AG09319 (cell line): ENCODE measurements around the gene SHQ1.
"Not testable (repeated sequence)": the region's sequence is repeated elsewhere in the genome, so short reads cannot be mapped to it uniquely, and the experiment has no call there.

Experiments used
- DNase-seq: peaks from one replicate; pipeline ENCODE4 v3.0.0-alpha.2; 2010; ENCODE audit warnings: low read depth; ENCODE audit errors: extremely low read depth
- TF ChIP-seq, protein P1 (sequence below): IDR thresholded peaks from 2 replicates; pipeline ENCODE4 v1.5.1; 2011; ENCODE audit warnings: low read depth, mild to moderate bottlenecking, inconsistent platforms, low read length, moderate library complexity

The SHQ1 gene

DNA sequence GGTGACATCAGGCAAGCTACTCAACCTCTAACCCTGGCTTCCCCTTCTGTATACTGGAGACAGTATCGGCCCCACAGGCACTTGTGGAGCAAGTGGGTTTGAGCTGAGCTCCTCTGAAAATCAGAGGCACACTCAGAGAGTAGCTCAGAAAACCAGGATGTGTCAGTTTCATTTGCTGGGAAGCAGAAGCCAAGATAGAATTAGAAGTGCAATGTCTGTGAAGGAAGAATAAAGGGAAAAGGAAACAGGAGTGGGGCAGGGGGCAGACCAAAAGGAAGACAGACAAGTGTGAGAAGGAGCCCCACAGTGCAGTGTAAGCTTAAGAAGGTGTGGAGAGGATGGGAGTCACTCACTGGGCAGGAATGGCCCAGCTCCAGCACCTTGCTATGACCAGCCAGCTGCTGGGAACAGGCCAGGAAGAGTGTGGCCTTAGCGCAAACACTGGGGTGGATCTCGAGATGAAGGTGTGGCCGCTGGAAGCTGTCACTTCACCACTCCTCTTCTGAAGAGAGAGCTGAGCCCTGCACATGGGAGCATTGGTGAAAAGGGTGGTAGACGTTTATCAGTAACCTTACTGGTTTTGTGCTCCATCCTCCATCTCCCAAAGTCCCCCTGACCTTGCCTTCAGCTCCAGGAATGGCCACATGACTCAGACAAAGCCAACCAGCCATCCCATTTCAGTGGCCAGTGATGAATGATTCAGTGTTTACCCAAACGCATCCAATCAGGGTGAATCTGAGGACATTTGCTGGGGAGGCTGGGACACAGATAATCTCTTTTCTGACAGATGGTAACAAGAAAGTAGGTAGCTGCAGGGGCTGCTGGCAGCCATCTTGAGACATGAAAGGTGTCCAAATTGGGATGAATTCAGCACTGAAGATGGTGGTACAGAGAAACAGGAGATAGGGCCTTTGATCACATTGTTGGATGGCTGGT lies 108.4 kb downstream of the SHQ1 start:
- no peak for DNase-seq
- TF ChIP-seq, protein P1, sequence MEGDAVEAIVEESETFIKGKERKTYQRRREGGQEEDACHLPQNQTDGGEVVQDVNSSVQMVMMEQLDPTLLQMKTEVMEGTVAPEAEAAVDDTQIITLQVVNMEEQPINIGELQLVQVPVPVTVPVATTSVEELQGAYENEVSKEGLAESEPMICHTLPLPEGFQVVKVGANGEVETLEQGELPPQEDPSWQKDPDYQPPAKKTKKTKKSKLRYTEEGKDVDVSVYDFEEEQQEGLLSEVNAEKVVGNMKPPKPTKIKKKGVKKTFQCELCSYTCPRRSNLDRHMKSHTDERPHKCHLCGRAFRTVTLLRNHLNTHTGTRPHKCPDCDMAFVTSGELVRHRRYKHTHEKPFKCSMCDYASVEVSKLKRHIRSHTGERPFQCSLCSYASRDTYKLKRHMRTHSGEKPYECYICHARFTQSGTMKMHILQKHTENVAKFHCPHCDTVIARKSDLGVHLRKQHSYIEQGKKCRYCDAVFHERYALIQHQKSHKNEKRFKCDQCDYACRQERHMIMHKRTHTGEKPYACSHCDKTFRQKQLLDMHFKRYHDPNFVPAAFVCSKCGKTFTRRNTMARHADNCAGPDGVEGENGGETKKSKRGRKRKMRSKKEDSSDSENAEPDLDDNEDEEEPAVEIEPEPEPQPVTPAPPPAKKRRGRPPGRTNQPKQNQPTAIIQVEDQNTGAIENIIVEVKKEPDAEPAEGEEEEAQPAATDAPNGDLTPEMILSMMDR = no peak

DNA sequence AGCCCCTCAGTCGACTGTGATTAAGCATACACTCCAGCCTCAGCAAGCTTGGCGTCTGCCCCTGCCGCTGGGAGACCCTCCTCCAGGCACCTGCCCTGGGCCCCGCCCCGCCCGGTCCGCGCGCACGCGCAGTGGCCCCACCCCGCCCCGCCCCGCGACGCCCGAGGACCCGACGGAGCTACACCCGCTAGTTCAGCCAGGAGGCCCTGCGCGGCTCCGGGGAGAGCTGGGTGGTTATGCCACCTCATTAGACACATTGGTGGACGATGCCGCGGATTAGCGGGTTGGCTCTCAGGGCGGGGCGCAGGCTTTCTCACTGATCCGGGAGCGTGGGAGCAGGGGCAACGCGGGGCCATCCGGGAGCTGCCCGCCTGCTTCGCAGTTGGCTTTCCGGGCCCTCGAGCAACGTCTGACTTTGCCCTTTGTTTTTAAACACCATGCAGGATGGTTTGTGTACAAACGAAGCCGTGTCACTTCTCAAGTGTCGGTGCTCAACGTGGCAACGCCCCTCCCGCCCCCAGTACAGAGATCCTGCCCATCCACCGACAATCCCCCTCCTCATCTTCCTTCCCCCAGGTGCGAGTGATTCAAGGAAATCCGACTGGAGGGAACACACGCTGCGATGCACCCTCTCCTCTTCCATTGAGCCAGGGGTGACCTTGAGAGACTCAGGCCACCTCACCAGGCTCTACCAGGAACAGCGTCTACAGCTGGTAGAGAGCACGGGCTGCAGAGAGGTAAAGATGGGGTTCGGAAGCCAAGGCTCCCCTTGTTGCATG lies 109.3 kb downstream of the SHQ1 start:
- TF ChIP-seq, protein P1 = no peak
- DNase-seq = no peak

DNA sequence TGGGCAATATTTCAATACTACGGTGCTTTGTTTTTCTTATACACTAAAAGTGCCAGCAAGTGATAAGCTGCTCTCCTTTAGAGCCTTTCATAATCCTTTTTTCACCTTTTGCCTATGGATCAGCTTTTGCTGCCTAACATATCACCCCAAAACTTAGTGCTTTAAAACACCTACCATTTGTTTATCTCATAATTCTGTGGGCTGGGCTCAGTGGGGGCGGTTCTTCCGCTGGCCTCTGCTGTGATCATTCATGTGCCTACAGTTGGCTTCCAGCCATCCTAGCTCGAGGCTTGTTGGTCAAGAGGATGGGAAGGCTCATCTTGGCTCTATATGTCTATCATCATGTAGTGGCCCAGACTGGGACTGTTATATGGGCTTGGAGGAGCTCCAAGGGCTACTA lies 113.2 kb downstream of the SHQ1 start:
- DNase-seq = not testable (repeated sequence)

DNA sequence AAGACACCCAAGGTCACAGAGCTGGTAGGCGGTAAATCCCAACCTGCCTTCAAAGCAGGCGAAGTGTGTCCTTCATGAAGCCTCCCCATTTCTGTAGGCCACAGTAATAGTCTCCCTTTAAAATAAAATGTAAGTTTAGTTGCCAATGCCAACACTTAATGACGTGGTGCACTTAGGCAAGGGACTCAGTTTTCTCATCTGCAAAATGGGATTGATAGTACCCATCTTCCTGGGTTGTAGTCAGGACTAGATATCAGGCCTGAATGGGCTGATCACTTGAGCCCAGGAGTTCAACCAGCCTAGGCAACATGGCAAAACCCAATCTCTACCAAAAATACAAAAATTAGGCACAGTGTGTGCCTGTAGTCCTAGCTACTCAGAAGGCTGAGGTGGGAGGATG lies 114.6 kb downstream of the SHQ1 start:
- DNase-seq = no peak
- TF ChIP-seq, protein P1 = no peak

DNA sequence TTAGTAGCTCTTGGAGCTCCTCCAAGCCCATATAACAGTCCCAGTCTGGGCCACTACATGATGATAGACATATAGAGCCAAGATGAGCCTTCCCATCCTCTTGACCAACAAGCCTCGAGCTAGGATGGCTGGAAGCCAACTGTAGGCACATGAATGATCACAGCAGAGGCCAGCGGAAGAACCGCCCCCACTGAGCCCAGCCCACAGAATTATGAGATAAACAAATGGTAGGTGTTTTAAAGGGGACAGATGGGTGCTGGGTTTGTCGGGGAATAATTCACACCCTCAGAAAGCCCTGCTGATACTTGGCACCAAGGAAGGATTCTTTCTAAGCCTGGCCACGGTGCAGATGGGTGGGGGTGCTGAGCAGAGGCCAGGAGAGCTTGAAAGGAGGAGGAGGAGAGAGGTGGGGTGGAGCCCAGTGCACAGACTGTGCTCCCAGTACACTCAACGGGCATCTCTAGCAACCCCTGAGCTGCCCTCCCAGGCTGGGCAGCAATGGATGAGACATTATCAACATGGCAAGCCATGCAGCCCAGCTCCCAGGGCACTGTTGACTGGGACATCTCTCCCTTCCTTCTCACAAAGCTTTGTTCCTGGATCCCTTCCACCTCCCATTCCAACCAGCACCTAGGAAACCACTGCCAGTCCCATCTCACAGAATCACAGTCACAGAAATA lies 115.4 kb downstream of the SHQ1 start:
- DNase-seq = not testable (repeated sequence)

DNA sequence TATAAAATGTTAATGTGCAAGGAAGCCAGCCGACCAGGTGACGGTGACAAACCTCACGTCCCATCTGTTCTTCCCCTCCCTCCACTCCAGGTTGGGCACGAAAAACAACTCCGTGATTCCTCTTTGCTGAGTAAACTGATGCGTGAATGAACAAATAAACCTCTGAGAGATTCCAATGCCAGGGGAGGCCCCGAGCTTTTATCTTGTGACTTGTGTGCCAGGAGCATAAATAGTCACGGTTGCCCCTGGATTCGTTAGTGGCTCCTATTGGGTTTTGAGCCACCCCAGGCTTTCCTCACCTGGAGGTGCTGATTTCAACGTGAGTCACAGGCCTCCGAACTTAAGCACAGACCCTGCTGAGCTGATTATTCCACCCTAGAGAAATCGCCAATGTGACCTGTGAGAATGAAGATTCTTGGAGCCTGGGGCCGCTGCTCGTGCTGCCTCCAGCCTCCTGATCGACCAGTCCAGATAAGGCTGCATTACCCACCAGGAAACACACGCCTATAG lies 119.2 kb downstream of the SHQ1 start:
- DNase-seq = no peak
- TF ChIP-seq, protein P1 = no peak

DNA sequence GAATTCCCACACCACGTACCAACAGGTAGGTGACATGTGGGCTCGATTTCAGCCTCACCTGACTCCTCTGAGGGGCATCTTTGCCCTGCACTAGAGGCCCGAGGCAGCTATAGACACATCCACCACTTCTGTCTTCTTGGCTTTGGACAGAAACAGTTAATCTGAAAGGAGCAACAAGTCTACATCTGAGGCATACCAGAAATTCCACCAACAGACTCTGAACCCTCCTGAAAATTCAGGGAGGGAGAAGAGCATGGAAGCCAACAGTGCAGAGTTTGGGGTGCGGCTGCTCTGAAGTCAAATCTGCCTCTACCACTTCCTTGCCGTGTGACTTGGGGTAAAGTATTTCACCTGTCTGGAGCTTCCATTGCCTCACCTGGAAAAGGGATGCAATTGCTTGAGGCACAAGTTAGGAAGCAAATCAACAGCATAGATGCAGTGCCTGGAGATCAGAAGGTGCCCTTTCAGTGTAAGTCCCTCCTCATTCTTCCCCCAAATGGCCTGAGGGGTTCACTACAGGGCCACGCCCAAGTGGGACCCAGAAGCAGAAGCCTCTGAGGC lies 119.8 kb downstream of the SHQ1 start:
- TF ChIP-seq, protein P1 = no peak
- DNase-seq = no peak
